H1 (cell line): Measurements from ENCODE around the gene TWNK. TPM values are rescaled to one million over a fixed set of nuclear protein-coding genes. Genes with fewer than 3 reads are reported as not detected.

ENCODE experiments used
- EP300 ChIP-seq, 2 experiments: IDR thresholded peaks; 1 replicate in 1 of 2; 2 replicates in 1 of 2; pipeline ENCODE4 v1.6.1; 2011 to 2012; ENCODE audit warnings: low read depth in 2 of 2, low read length in 2 of 2, mild to moderate bottlenecking in 2 of 2, borderline replicate concordance in 1 of 2, inconsistent platforms in 1 of 2, moderate library complexity in 1 of 2
- EZH2 ChIP-seq: fragments of 200-600 bp; sonication (generic); IDR thresholded peaks from 2 replicates; pipeline ENCODE4 v1.7.1; 2012; ENCODE audit warnings: low read depth, mild to moderate bottlenecking, moderate library complexity, low read length, inconsistent platforms; ENCODE audit not compliant: severe bottlenecking
- HDAC6 ChIP-seq: IDR thresholded peaks from one replicate; pipeline ENCODE4 v1.7.1; 2012; ENCODE audit warnings: low read depth, mild to moderate bottlenecking, inconsistent platforms, low read length, moderate library complexity
- JUN ChIP-seq: IDR thresholded peaks from 2 replicates; pipeline ENCODE4 v1.6.1; 2011; ENCODE audit warnings: low read depth, mild to moderate bottlenecking, improper control_type of control experiment, low read length
- POLR2A ChIP-seq, 2 experiments: IDR thresholded peaks; 1 replicate in 1 of 2; 2 replicates in 1 of 2; pipeline ENCODE4 v1.6.1; 2011; ENCODE audit warnings: low read depth in 2 of 2, low read length in 2 of 2, mild to moderate bottlenecking in 2 of 2; ENCODE audit errors: control extremely low read depth in 1 of 2
- RNF2 ChIP-seq: fragments of 200-900, 300-1000 bp; sonication (generic); IDR thresholded peaks from 2 replicates; pipeline ENCODE4 v1.7.1; 2016; ENCODE audit warnings: borderline replicate concordance, low read depth, mild to moderate bottlenecking, antibody characterized with exemption, low read length; ENCODE audit not compliant: poor library complexity, severe bottlenecking; ENCODE audit errors: missing control alignments
- SIRT6 ChIP-seq: IDR thresholded peaks from one replicate; pipeline ENCODE4 v1.7.1; 2012; ENCODE audit warnings: low read length, inconsistent platforms
- TAF1 ChIP-seq: IDR thresholded peaks from 2 replicates; pipeline ENCODE4 v1.6.1; 2011; ENCODE audit warnings: mild to moderate bottlenecking, low read depth, low read length
- polyA plus RNA-seq, 7 experiments: library from polyadenylated mRNA; depleted of rRNA in 3 of 7; stranded (reverse) in 5 of 7; unstranded in 2 of 7; fragments of >200 nt in 5 of 7; fragments of 200-250 nt in 2 of 7; gene quantifications; 1 replicate in 5 of 7; 2 replicates in 1 of 7; 4 replicates in 1 of 7; pipeline versions ENCODE4 v1.2.1 to v1.2.3, GENCODE V29; 2011 to 2013; ENCODE audit warnings: missing spikeins in 2 of 7, mixed read lengths in 2 of 7
- total RNA-seq: library from RNA; stranded (reverse); fragmentation: NEBNext Ultra II Directional; extraction: Animal tissue kit (Norgen Biotek cat#: 25700); gene quantifications from 2 replicates; pipeline ENCODE4 v1.2.1, GENCODE V29; 2021
- TF ChIP-seq, protein P1 (sequence below): fragments of 300-600 bp; sonication (generic); IDR thresholded peaks from 2 replicates; pipeline ENCODE4 v1.7.1; 2012; ENCODE audit warnings: low read length, moderate library complexity, mild to moderate bottlenecking, inconsistent platforms; ENCODE audit not compliant: insufficient replicate concordance

TWNK gene
- total and polyA plus RNA-seq, 2 of the 8 experiments (the other 6 are each of a cell fraction or from before 2014, with no cell fraction given) = 15.4 to 32.5 TPM

DNA sequence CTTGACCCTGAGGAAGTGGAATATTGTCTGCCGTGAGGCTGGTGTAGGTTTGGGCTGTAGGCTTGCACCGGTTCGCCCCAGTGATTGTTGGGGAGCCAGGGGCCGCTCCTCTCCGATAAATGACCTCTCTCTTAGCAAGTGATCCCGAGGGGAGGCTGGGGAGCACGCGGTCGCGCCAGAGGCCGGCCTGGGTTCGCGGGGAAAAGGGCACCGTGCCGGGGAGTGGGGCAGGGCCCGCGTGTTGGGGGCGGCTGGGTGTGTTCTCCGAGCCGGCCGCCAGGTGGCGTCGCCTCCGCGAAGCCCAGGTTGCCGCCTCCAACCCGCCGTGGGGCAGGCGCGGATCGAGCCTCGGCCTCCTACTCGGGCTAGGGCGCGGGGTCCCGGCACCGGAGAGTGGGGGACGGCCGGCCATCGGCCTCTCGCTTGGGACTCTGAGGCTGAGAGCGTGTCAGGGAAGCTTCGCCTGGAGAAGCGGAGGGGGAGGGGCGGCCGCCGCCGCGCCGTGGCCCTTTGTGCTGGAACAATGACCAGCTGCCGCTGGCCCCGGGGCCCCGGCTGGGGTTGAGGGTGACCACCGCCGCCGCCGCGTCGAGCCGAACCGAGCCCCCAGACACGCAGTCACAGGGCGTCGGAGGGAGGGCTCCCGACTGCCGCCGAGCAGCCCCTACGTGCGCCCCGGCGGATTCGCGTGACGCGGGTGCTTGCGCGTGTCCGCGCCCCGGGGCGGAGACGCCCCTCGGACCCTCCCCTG lies 11.8 kb downstream of the TWNK start (continued):
- TF ChIP-seq, protein P1, sequence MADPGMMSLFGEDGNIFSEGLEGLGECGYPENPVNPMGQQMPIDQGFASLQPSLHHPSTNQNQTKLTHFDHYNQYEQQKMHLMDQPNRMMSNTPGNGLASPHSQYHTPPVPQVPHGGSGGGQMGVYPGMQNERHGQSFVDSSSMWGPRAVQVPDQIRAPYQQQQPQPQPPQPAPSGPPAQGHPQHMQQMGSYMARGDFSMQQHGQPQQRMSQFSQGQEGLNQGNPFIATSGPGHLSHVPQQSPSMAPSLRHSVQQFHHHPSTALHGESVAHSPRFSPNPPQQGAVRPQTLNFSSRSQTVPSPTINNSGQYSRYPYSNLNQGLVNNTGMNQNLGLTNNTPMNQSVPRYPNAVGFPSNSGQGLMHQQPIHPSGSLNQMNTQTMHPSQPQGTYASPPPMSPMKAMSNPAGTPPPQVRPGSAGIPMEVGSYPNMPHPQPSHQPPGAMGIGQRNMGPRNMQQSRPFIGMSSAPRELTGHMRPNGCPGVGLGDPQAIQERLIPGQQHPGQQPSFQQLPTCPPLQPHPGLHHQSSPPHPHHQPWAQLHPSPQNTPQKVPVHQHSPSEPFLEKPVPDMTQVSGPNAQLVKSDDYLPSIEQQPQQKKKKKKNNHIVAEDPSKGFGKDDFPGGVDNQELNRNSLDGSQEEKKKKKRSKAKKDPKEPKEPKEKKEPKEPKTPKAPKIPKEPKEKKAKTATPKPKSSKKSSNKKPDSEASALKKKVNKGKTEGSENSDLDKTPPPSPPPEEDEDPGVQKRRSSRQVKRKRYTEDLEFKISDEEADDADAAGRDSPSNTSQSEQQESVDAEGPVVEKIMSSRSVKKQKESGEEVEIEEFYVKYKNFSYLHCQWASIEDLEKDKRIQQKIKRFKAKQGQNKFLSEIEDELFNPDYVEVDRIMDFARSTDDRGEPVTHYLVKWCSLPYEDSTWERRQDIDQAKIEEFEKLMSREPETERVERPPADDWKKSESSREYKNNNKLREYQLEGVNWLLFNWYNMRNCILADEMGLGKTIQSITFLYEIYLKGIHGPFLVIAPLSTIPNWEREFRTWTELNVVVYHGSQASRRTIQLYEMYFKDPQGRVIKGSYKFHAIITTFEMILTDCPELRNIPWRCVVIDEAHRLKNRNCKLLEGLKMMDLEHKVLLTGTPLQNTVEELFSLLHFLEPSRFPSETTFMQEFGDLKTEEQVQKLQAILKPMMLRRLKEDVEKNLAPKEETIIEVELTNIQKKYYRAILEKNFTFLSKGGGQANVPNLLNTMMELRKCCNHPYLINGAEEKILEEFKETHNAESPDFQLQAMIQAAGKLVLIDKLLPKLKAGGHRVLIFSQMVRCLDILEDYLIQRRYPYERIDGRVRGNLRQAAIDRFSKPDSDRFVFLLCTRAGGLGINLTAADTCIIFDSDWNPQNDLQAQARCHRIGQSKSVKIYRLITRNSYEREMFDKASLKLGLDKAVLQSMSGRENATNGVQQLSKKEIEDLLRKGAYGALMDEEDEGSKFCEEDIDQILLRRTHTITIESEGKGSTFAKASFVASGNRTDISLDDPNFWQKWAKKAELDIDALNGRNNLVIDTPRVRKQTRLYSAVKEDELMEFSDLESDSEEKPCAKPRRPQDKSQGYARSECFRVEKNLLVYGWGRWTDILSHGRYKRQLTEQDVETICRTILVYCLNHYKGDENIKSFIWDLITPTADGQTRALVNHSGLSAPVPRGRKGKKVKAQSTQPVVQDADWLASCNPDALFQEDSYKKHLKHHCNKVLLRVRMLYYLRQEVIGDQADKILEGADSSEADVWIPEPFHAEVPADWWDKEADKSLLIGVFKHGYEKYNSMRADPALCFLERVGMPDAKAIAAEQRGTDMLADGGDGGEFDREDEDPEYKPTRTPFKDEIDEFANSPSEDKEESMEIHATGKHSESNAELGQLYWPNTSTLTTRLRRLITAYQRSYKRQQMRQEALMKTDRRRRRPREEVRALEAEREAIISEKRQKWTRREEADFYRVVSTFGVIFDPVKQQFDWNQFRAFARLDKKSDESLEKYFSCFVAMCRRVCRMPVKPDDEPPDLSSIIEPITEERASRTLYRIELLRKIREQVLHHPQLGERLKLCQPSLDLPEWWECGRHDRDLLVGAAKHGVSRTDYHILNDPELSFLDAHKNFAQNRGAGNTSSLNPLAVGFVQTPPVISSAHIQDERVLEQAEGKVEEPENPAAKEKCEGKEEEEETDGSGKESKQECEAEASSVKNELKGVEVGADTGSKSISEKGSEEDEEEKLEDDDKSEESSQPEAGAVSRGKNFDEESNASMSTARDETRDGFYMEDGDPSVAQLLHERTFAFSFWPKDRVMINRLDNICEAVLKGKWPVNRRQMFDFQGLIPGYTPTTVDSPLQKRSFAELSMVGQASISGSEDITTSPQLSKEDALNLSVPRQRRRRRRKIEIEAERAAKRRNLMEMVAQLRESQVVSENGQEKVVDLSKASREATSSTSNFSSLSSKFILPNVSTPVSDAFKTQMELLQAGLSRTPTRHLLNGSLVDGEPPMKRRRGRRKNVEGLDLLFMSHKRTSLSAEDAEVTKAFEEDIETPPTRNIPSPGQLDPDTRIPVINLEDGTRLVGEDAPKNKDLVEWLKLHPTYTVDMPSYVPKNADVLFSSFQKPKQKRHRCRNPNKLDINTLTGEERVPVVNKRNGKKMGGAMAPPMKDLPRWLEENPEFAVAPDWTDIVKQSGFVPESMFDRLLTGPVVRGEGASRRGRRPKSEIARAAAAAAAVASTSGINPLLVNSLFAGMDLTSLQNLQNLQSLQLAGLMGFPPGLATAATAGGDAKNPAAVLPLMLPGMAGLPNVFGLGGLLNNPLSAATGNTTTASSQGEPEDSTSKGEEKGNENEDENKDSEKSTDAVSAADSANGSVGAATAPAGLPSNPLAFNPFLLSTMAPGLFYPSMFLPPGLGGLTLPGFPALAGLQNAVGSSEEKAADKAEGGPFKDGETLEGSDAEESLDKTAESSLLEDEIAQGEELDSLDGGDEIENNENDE = no peak
- TF ChIP-seq POLR2A (IDR thresholded peaks at IDR 0.05; ENCODE audit: control extremely low read depth in 1 of 2, low read depth in 2 of 2, low read length in 2 of 2) (peak in 1 of 2 experiments; percentile 71; a peak in 1 of 3 replicates), SIRT6 (no peak), EP300 (IDR thresholded peaks at IDR 0.05; ENCODE audit: borderline replicate concordance in 1 of 2, low read depth in 2 of 2, low read length in 2 of 2) (0 out of 3 replicates have a peak, but pooled peaks of 1 of the 2 experiments have one; percentile 32), HDAC6 (no peak), JUN (no peak), TAF1 (0 out of 2 replicates have a peak, but pooled peaks have one; percentile 59), EZH2 (no peak), RNF2 (no peak)
